ENCODE measurements around the gene TRIP12.
"Not testable (repeated sequence)": the region's sequence is repeated elsewhere in the genome, so short reads cannot be mapped to it uniquely, and the experiment has no call there.

TRIP12 gene

GRCh38 chr2:229909090-229909489, 12.7 kb downstream of the TRIP12 start:
- ChIA-PET CTCF (interaction anchor here (0.6 to 5.8 kb wide), 4 partner anchors 10 to 106 kb away, joined by 3 to 34 read pairs (median 4); no protein-coding TSS in a partner anchor), POLR2A (interaction anchor here (0.6 kb wide), 1 partner anchor 18 kb away, joined by 3 read pairs; no protein-coding TSS in a partner anchor)
- Histone ChIP-seq H3K27ac (ENCODE audit: insufficient read depth in 1 of 2, low read depth in 1 of 2, low read length in 2 of 2, poor library complexity in 1 of 2, severe bottlenecking in 2 of 2) (no peak overlapping the region), H3K9me3 (ENCODE audit: control extremely low read depth in 1 of 5, control insufficient read depth in 4 of 5, insufficient read depth in 2 of 5, low read depth in 1 of 5, low read length in 4 of 5) (no peaks in the 10 kb centered on the region), H3K4me3 (ENCODE audit: control insufficient read depth in 1 of 7, extremely low read depth in 1 of 7, insufficient read depth in 4 of 7, low read depth in 2 of 7, low read length in 6 of 7) (no peak overlapping the region), H3K4me1 (ENCODE audit: control extremely low read depth in 1 of 4, control insufficient read depth in 4 of 4, insufficient read depth in 4 of 4, low read length in 3 of 4) (peaks cover 5 to 15% (median 8%) of the 10 kb centered on the region in 4 experiments), H3K36me3 (ENCODE audit: control insufficient read depth in 4 of 4, insufficient read depth in 4 of 4, low read length in 3 of 4) (peaks cover 0 to 13% (median 8%) of the 10 kb centered on the region in 4 experiments), H3K27me3 (replicated peaks in 2 of 5; ENCODE audit: control insufficient read depth in 4 of 5, insufficient read depth in 5 of 5, low read length in 4 of 5) (no peaks in the 10 kb centered on the region)
- 100% methylated on average over 1 of the region's 2 CpGs for WGBS (ENCODE audit: insufficient coverage)
- peak in 1 of 3 donors; percentile 18 for DNase-seq

GRCh38 chr2:229905601-229906000, 16.2 kb downstream of the TRIP12 start:
- POLR2A ChIA-PET = no interaction called here
- DNase-seq = no peak
- Histone ChIP-seq H3K4me3 (ENCODE audit: control insufficient read depth in 1 of 7, extremely low read depth in 1 of 7, insufficient read depth in 4 of 7, low read depth in 2 of 7, low read length in 6 of 7) (no peak overlapping the region), H3K36me3 (ENCODE audit: control insufficient read depth in 4 of 4, insufficient read depth in 4 of 4, low read length in 3 of 4) (peaks cover 3 to 26% (median 18%) of the 10 kb centered on the region in 4 experiments), H3K9me3 (ENCODE audit: control extremely low read depth in 1 of 5, control insufficient read depth in 4 of 5, insufficient read depth in 2 of 5, low read depth in 1 of 5, low read length in 4 of 5) (no peaks in the 10 kb centered on the region), H3K27me3 (replicated peaks in 2 of 5; ENCODE audit: control insufficient read depth in 4 of 5, insufficient read depth in 5 of 5, low read length in 4 of 5) (no peaks in the 10 kb centered on the region), H3K27ac (ENCODE audit: insufficient read depth in 1 of 2, low read depth in 1 of 2, low read length in 2 of 2, poor library complexity in 1 of 2, severe bottlenecking in 2 of 2) (no peak overlapping the region), H3K4me1 (ENCODE audit: control extremely low read depth in 1 of 4, control insufficient read depth in 4 of 4, insufficient read depth in 4 of 4, low read length in 3 of 4) (peaks cover 0 to 1% (median under 1%) of the 10 kb centered on the region in 4 experiments)
- WGBS (ENCODE audit: insufficient coverage) = 100% methylated on average over 1 of the region's 2 CpGs
- CTCF ChIA-PET = interaction anchor here (1.4 kb wide), 1 partner anchor 9 kb away, joined by 3 read pairs; no protein-coding TSS in a partner anchor

- Histone ChIP-seq H3K27ac (ENCODE audit: insufficient read depth in 1 of 2, low read depth in 1 of 2, low read length in 2 of 2, poor library complexity in 1 of 2, severe bottlenecking in 2 of 2) (no peak overlapping the region), H3K27me3 (replicated peaks in 2 of 5; ENCODE audit: control insufficient read depth in 4 of 5, insufficient read depth in 5 of 5, low read length in 4 of 5) (no peaks in the 10 kb centered on the region), H3K4me1 (ENCODE audit: control extremely low read depth in 1 of 4, control insufficient read depth in 4 of 4, insufficient read depth in 4 of 4, low read length in 3 of 4) (peaks cover 0 to 5% (median 0%) of the 10 kb centered on the region in 4 experiments), H3K36me3 (ENCODE audit: control insufficient read depth in 4 of 4, insufficient read depth in 4 of 4, low read length in 3 of 4) (peaks cover 3 to 34% (median 16%) of the 10 kb centered on the region in 4 experiments), H3K4me3 (ENCODE audit: control insufficient read depth in 1 of 7, extremely low read depth in 1 of 7, insufficient read depth in 4 of 7, low read depth in 2 of 7, low read length in 6 of 7) (no peak overlapping the region), H3K9me3 (ENCODE audit: control extremely low read depth in 1 of 5, control insufficient read depth in 4 of 5, insufficient read depth in 2 of 5, low read depth in 1 of 5, low read length in 4 of 5) (no peaks in the 10 kb centered on the region)
- 94% methylated on average over 3 of the region's 3 CpGs for WGBS (ENCODE audit: insufficient coverage)
- CTCF ChIA-PET = interaction anchor here (0.8 to 1.6 kb wide), 3 partner anchors 8 to 17 kb away, joined by 3 to 7 read pairs (median 4); no protein-coding TSS in a partner anchor
- POLR2A ChIA-PET = interaction anchor here (0.6 kb wide), 1 partner anchor 273 kb away, joined by 3 read pairs; no protein-coding TSS in a partner anchor
- DNase-seq = no peak
These were observed 18.8 kb downstream of the TRIP12 start for GRCh38 chr2:229903037-229903436.

- Histone ChIP-seq H3K27ac (ENCODE audit: insufficient read depth in 1 of 2, low read depth in 1 of 2, low read length in 2 of 2, poor library complexity in 1 of 2, severe bottlenecking in 2 of 2) (no peak overlapping the region), H3K4me3 (ENCODE audit: control insufficient read depth in 1 of 7, extremely low read depth in 1 of 7, insufficient read depth in 4 of 7, low read depth in 2 of 7, low read length in 6 of 7) (no peak overlapping the region), H3K27me3 (replicated peaks in 2 of 5; ENCODE audit: control insufficient read depth in 4 of 5, insufficient read depth in 5 of 5, low read length in 4 of 5) (no peaks in the 10 kb centered on the region), H3K4me1 (ENCODE audit: control extremely low read depth in 1 of 4, control insufficient read depth in 4 of 4, insufficient read depth in 4 of 4, low read length in 3 of 4) (peaks cover 2 to 5% (median 2%) of the 10 kb centered on the region in 4 experiments), H3K36me3 (ENCODE audit: control insufficient read depth in 4 of 4, insufficient read depth in 4 of 4, low read length in 3 of 4) (peaks cover 3 to 25% (median 12%) of the 10 kb centered on the region in 4 experiments), H3K9me3 (ENCODE audit: control extremely low read depth in 1 of 5, control insufficient read depth in 4 of 5, insufficient read depth in 2 of 5, low read depth in 1 of 5, low read length in 4 of 5) (no peaks in the 10 kb centered on the region)
- POLR2A ChIA-PET = no interaction called here
- DNase-seq = no peak
- WGBS (ENCODE audit: insufficient coverage) = 100% methylated on average over 2 of the region's 3 CpGs
- CTCF ChIA-PET = interaction anchor here (1.5 to 1.6 kb wide), 2 partner anchors 9 to 18 kb away, joined by 4 to 7 read pairs; no protein-coding TSS in a partner anchor
These were observed 20.0 kb downstream of the TRIP12 start for GRCh38 chr2:229901819-229902218.

- H3K36me3 ChIP-seq (ENCODE audit: control insufficient read depth in 4 of 4, insufficient read depth in 4 of 4, low read length in 3 of 4) = peaks cover 3 to 25% (median 11%) of the 10 kb centered on the region in 4 experiments
- WGBS (ENCODE audit: insufficient coverage) = 100% methylated on average over 9 of the region's 9 CpGs
These were observed 21.3 kb downstream of the TRIP12 start for GRCh38 chr2:229900514-229900913.

GRCh38 chr2:229900012-229900411, 21.8 kb downstream of the TRIP12 start:
- WGBS (ENCODE audit: insufficient coverage) = no CpG with 5 or more reads among the region's 3 CpGs
- no peaks in the 10 kb centered on the region for H3K27me3 ChIP-seq (replicated peaks in 2 of 5; ENCODE audit: control insufficient read depth in 4 of 5, insufficient read depth in 5 of 5, low read length in 4 of 5)
- H3K4me3 ChIP-seq (ENCODE audit: control insufficient read depth in 1 of 7, extremely low read depth in 1 of 7, insufficient read depth in 4 of 7, low read depth in 2 of 7, low read length in 6 of 7) = no peak overlapping the region
- CTCF ChIA-PET = interaction anchor here (2.8 kb wide), 1 partner anchor 11 kb away, joined by 9 read pairs; no protein-coding TSS in a partner anchor
- H3K27ac ChIP-seq (ENCODE audit: insufficient read depth in 1 of 2, low read depth in 1 of 2, low read length in 2 of 2, poor library complexity in 1 of 2, severe bottlenecking in 2 of 2) = no peak overlapping the region
- no peaks in the 10 kb centered on the region for H3K9me3 ChIP-seq (ENCODE audit: control extremely low read depth in 1 of 5, control insufficient read depth in 4 of 5, insufficient read depth in 2 of 5, low read depth in 1 of 5, low read length in 4 of 5)
- peaks cover 3 to 5% (median 3%) of the 10 kb centered on the region in 4 experiments for H3K4me1 ChIP-seq (ENCODE audit: control extremely low read depth in 1 of 4, control insufficient read depth in 4 of 4, insufficient read depth in 4 of 4, low read length in 3 of 4)
- peaks cover 3 to 25% (median 11%) of the 10 kb centered on the region in 4 experiments for H3K36me3 ChIP-seq (ENCODE audit: control insufficient read depth in 4 of 4, insufficient read depth in 4 of 4, low read length in 3 of 4)
- no peak for DNase-seq
- POLR2A ChIA-PET = no interaction called here

More at GRCh38 chr2:229900514-229900913, 21.3 kb downstream of the TRIP12 start:
- POLR2A ChIA-PET = interaction anchor here (0.7 kb wide), 1 partner anchor 107 kb away, joined by 3 read pairs; no protein-coding TSS in a partner anchor
- not testable (repeated sequence) for H3K9me3 ChIP-seq (ENCODE audit: control extremely low read depth in 1 of 5, control insufficient read depth in 4 of 5, insufficient read depth in 2 of 5, low read depth in 1 of 5, low read length in 4 of 5); H3K27ac ChIP-seq (ENCODE audit: insufficient read depth in 1 of 2, low read depth in 1 of 2, low read length in 2 of 2, poor library complexity in 1 of 2, severe bottlenecking in 2 of 2); H3K4me1 ChIP-seq (ENCODE audit: control extremely low read depth in 1 of 4, control insufficient read depth in 4 of 4, insufficient read depth in 4 of 4, low read length in 3 of 4); DNase-seq; H3K27me3 ChIP-seq (replicated peaks in 2 of 5; ENCODE audit: control insufficient read depth in 4 of 5, insufficient read depth in 5 of 5, low read length in 4 of 5); H3K4me3 ChIP-seq (ENCODE audit: control insufficient read depth in 1 of 7, extremely low read depth in 1 of 7, insufficient read depth in 4 of 7, low read depth in 2 of 7, low read length in 6 of 7)
- CTCF ChIA-PET = interaction anchor here (0.7 to 2.8 kb wide), 3 partner anchors 10 to 18 kb away, joined by 3 to 9 read pairs (median 3); no protein-coding TSS in a partner anchor

- H3K9me3 ChIP-seq (ENCODE audit: control extremely low read depth in 1 of 5, control insufficient read depth in 4 of 5, insufficient read depth in 2 of 5, low read depth in 1 of 5, low read length in 4 of 5) = no peaks in the 10 kb centered on the region
- H3K4me3 ChIP-seq (ENCODE audit: control insufficient read depth in 1 of 7, extremely low read depth in 1 of 7, insufficient read depth in 4 of 7, low read depth in 2 of 7, low read length in 6 of 7) = no peak overlapping the region
- H3K36me3 ChIP-seq (ENCODE audit: control insufficient read depth in 4 of 4, insufficient read depth in 4 of 4, low read length in 3 of 4) = peaks cover 3 to 26% (median 11%) of the 10 kb centered on the region in 4 experiments
- POLR2A ChIA-PET = no interaction called here
- no peak overlapping the region for H3K27ac ChIP-seq (ENCODE audit: insufficient read depth in 1 of 2, low read depth in 1 of 2, low read length in 2 of 2, poor library complexity in 1 of 2, severe bottlenecking in 2 of 2)
- WGBS (ENCODE audit: insufficient coverage) = 88% methylated on average over 1 of the region's 3 CpGs
- peaks cover 3 to 5% (median 3%) of the 10 kb centered on the region in 4 experiments for H3K4me1 ChIP-seq (ENCODE audit: control extremely low read depth in 1 of 4, control insufficient read depth in 4 of 4, insufficient read depth in 4 of 4, low read length in 3 of 4)
- H3K27me3 ChIP-seq (replicated peaks in 2 of 5; ENCODE audit: control insufficient read depth in 4 of 5, insufficient read depth in 5 of 5, low read length in 4 of 5) = no peaks in the 10 kb centered on the region
- CTCF ChIA-PET = interaction anchor here (0.6 to 2.8 kb wide), 2 partner anchors 9 to 11 kb away, joined by 3 to 9 read pairs; no protein-coding TSS in a partner anchor
- DNase-seq = no peak
These were observed 22.2 kb downstream of the TRIP12 start for GRCh38 chr2:229899604-229900003.

Measured in common myeloid progenitor, CD34-positive (primary cell).